GM12864 (cell line): ENCODE measurements around the gene FARP2.
"Not testable (repeated sequence)": the region's sequence is repeated elsewhere in the genome, so short reads cannot be mapped to it uniquely, and the experiment has no call there.

Experiments used
- DNase-seq: peaks from one replicate; pipeline ENCODE4 v3.0.0-alpha.2; 2011; ENCODE audit warnings: low read depth
- H3K4me3 ChIP-seq: 2 replicates; pipeline ENCODE4 v1.5.1; 2011; ENCODE audit warnings: mild to moderate bottlenecking, low read depth, low read length, control low read depth
- TF ChIP-seq, protein P1 (sequence below): IDR thresholded peaks from 2 replicates; pipeline ENCODE4 v1.5.1; 2011; ENCODE audit warnings: low read depth, mild to moderate bottlenecking, moderate library complexity, low read length, control low read depth, inconsistent platforms; ENCODE audit errors: missing control alignments

FARP2 gene

DNA sequence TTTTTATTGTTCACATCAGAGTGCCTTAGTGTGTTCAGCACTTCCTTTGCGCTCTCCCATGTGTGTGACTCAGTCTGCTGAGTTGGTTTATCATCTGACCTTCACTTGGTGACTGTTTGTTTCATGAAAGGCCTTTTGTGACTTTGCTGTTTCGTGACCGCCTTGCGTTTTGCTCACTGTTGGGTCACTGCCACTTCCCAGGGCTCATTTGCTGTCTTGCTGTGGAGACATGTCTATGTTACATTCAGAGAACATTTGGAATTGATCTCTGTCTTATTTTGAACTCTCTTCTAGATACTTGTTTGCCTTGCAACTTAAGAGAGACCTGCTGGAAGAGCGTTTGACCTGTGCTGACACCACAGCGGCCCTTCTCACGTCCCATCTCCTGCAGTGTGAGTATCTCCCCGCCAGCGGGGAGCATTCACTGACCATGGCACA lies 54.7 kb downstream of the FARP2 start:
- no peak overlapping the region for H3K4me3 ChIP-seq
- no peak for DNase-seq
- TF ChIP-seq, protein P1, sequence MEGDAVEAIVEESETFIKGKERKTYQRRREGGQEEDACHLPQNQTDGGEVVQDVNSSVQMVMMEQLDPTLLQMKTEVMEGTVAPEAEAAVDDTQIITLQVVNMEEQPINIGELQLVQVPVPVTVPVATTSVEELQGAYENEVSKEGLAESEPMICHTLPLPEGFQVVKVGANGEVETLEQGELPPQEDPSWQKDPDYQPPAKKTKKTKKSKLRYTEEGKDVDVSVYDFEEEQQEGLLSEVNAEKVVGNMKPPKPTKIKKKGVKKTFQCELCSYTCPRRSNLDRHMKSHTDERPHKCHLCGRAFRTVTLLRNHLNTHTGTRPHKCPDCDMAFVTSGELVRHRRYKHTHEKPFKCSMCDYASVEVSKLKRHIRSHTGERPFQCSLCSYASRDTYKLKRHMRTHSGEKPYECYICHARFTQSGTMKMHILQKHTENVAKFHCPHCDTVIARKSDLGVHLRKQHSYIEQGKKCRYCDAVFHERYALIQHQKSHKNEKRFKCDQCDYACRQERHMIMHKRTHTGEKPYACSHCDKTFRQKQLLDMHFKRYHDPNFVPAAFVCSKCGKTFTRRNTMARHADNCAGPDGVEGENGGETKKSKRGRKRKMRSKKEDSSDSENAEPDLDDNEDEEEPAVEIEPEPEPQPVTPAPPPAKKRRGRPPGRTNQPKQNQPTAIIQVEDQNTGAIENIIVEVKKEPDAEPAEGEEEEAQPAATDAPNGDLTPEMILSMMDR: no peak

DNA sequence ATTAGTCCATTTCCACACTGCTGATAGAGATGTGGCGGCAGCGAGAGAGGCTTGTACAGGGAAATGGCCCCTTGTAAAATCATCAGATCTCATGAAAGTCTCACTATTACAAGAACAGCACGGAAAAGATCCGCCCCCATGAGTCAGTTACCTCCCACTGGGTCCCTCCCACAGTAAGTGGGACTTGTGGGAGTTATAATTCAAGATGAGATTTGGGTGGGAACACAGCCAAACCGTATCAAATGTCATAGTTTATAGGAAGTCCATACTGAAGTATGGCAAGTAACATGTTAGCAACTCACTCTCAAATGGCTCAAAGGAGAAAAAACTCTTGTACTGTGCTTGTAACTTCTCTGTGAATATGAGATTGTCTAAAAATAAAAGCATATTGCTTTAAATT lies 56.1 kb downstream of the FARP2 start:
- no peak for DNase-seq
- H3K4me3 ChIP-seq: no peak overlapping the region
- TF ChIP-seq, protein P1: no peak

DNA sequence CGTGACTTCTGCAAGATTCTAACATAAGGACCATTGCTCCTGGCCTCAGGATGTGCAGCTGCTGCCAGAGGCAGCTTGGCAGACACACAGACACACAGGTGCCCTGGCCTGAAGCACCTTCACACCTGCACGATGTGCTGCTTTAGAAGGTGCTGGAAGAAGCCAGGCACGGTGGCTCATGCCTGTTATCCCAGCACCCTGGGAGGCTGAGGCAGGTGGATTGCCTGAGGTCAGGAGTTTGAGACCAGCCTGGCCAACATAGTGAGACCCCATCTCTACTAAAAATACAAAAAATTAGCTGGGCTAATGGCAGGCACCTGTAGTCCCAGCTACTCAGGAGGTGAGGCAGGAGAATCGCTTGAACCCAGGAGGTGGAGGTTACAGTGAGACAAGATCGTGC lies 57.4 kb downstream of the FARP2 start:
- DNase-seq, H3K4me3 ChIP-seq: not testable (repeated sequence)

DNA sequence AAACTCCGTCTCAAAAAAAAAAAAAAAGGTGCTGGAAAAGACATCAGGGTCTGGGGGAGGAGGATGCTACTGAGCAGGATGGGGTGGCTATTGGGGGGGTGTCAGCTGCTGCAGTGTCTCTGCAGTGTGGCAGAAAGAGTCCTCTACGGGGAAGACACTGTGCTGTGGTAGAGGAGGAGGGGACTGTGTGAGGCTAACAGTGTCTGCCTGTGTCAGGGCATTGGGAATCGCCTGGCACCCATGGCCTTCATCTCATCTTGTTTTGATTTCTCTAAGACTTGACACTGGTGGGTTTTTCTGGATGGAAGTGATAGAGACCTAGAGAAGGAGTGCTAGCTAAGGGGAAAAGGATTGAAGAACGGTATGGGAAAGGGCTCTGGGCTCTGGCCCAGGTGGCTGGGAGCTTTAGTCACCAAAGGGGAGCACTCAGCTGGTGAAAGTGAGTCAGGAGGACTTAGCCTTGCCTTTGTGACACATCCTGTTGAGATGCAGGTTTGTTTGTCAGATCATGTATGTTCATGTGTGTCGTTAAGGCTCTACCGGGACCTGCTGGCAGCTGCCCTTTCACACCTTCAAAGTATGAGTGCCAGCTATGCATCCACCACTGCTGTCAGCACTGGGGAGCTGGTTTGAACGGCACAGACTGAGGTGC lies 58.0 kb downstream of the FARP2 start:
- TF ChIP-seq, protein P1: no peak
- no peak for DNase-seq
- no peak overlapping the region for H3K4me3 ChIP-seq

DNA sequence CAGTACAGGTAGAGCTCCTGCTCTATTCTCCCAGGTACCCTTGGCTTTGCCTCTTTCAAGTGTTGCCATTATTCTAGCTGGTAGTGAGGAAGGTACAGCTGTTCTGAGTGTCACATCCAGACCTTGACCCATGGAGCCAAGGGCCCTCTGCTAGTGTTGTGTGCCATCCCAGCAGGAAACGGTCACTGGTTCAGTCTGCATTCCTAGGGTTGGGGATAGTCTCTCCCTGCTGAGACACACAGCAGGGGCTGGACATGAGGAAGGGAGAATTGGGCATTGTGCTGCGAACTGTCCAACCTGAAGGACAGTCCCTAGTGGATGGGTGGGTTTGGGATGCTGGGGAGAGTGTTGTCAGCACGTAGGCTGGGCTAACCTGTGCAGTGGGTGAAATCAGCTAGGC lies 59.1 kb downstream of the FARP2 start:
- TF ChIP-seq, protein P1: no peak

DNA sequence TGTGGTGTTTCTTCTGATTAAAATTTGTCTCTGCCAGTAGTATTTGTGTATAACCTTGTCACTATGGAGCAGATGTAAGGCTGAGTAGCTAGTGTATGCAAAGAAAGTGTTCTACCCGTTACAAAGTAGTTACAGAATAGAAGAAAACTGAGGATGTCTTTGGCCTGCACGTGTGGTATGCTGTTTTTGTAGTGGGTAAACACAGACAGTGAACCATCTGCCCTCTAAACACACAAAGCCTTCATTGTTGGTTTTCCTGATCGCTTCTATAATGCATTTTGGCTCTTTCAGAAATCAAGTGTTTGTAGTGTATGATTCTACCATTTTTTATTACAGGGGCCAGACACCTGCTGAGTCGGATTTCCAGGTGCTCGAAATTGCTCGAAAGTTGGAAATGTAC lies 61.5 kb downstream of the FARP2 start:
- H3K4me3 ChIP-seq: no peak overlapping the region
- TF ChIP-seq, protein P1: no peak
- no peak for DNase-seq

More for the DNA sequence above, 59.1 kb downstream of the FARP2 start:
- H3K4me3 ChIP-seq: no peak overlapping the region
- no peak for DNase-seq

DNA sequence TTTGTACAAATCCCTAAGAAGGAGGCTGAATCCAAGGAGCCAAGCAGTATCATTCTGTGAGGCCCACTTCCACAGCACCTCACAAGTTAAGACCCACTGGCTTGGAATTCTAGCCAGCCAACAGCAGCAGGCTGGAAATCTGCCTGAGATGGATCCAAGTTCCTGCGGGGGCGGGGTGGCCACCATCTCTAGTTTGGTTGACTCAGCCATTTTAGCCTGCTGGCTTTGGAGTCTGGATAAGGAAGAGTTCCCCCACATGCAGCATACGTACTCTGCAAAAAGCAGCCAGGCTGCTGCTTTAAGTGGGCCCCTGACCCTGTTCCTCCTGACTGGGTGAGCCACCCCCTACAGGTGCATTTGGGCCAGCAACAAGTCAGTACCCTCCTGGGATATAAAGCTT lies 65.2 kb downstream of the FARP2 start:
- no peak overlapping the region for H3K4me3 ChIP-seq
- DNase-seq: no peak
- TF ChIP-seq, protein P1: no peak

DNA sequence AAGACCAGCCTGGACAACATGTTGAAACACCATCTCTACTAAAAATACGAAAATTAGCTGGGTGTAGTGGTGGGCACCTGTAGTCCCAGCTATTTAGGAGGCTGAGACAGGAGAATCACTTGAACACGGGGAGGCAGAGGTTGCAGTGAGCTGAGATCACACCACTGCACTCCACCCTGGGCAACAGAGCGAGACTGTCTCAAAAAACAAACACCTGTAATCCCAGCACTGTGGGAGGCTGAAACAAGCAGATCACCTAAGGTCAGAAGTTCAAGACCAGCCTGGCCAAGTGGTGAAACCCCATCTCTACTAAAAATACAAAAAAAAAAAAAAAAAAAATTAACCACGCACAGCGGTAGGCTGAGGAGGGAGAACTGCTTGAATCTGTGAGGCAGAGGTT lies 65.9 kb downstream of the FARP2 start:
- H3K4me3 ChIP-seq, DNase-seq: not testable (repeated sequence)
